SK-N-SH (cell line): ENCODE results near the gene DSC3. TPM values are rescaled to one million over a fixed set of nuclear protein-coding genes. Genes with fewer than 3 reads are reported as not detected.

Experiments
- CTCF ChIA-PET: fragments of 300-600, 350-600 bp; formaldehyde crosslinking; extraction: SDS; loops from one replicate; lab custom pipeline; 2021; lab: Yijun Ruan, JAX
- POLR2A ChIA-PET: fragments of 350-600 bp; sonication (Branson Sonifier 250); formaldehyde crosslinking; extraction: SDS; loops from one replicate; lab custom pipeline; 2020; ENCODE audit warnings: antibody characterized with exemption, inconsistent platforms; lab: Yijun Ruan, JAX
- DNase-seq: peaks from one replicate; pipeline ENCODE4 v3.0.0; 2012
- H2AFZ ChIP-seq: fragments of 200-600 bp; sonication (generic); 2 replicates; pipeline ENCODE4 v1.8.1; 2016; ENCODE audit warnings: antibody characterized with exemption, mild to moderate bottlenecking, low read depth
- H3F3A ChIP-seq: fragments of 200-600 bp; sonication (generic); replicated peaks from 2 replicates; pipeline ENCODE3; 2016; ENCODE audit warnings: antibody characterized with exemption, mild to moderate bottlenecking; ENCODE audit not compliant: insufficient read depth
- H3K27ac ChIP-seq, 2 experiments: fragments of 200-500 bp in 1 of 2; fragments of 200-600 bp in 1 of 2; sonication (Bioruptor generic) in 1 of 2; sonication (generic), shearing (Covaris generic) in 1 of 2; 2 replicates each; pipeline versions ENCODE4 v1.5.1 to v1.6.1; 2014 to 2016; ENCODE audit warnings: low read depth in 2 of 2, inconsistent platforms in 1 of 2, low read length in 1 of 2, mild to moderate bottlenecking in 1 of 2, mixed read lengths in 1 of 2
- H3K27me3 ChIP-seq: fragments of 200-600 bp; sonication (generic), shearing (Covaris generic); 2 replicates; pipeline ENCODE4 v1.6.1; 2016; ENCODE audit warnings: mixed run types; ENCODE audit not compliant: insufficient read depth
- H3K36me3 ChIP-seq, 2 experiments: fragments of 200-500 bp in 1 of 2; fragments of 200-600 bp in 1 of 2; sonication (Bioruptor generic) in 1 of 2; sonication (generic) in 1 of 2; replicated peaks in 1 of 2; 2 replicates each; pipeline versions ENCODE3 to v1.5.1; 2014 to 2016; ENCODE audit warnings: low read length in 1 of 2, mild to moderate bottlenecking in 1 of 2; ENCODE audit not compliant: insufficient read depth in 2 of 2, control insufficient read depth in 1 of 2
- H3K4me1 ChIP-seq, 2 experiments: fragments of 200-500 bp in 1 of 2; fragments of 200-600 bp in 1 of 2; sonication (Bioruptor generic) in 1 of 2; sonication (generic), shearing (Covaris generic) in 1 of 2; 2 replicates each; pipeline versions ENCODE4 v1.5.1 to v1.6.1; 2014 to 2016; ENCODE audit warnings: low read depth in 1 of 2, low read length in 1 of 2, mixed run types in 1 of 2; ENCODE audit not compliant: insufficient read depth in 2 of 2, control insufficient read depth in 1 of 2
- H3K4me2 ChIP-seq: fragments of 200-600 bp; sonication (generic), shearing (Covaris generic); 2 replicates; pipeline ENCODE4 v1.6.1; 2017; ENCODE audit warnings: mixed run types
- H3K4me3 ChIP-seq, 2 experiments: fragments of 200-500 bp in 1 of 2; fragments of 200-600 bp in 1 of 2; sonication (Bioruptor generic) in 1 of 2; sonication (generic), shearing (Covaris generic) in 1 of 2; 2 replicates each; pipeline versions ENCODE4 v1.5.1 to v1.8.1; 2014 to 2016; ENCODE audit warnings: low read depth in 2 of 2, inconsistent platforms in 1 of 2, low read length in 1 of 2, mild to moderate bottlenecking in 1 of 2, mixed read lengths in 1 of 2, moderate library complexity in 1 of 2
- H3K79me2 ChIP-seq: fragments of 200-600 bp; sonication (generic); 2 replicates; pipeline ENCODE4 v1.8.1; 2017; ENCODE audit warnings: mild to moderate bottlenecking; ENCODE audit not compliant: insufficient read depth
- H3K9ac ChIP-seq: fragments of 200-600 bp; sonication (generic); 2 replicates; pipeline ENCODE4 v1.6.1; 2017; ENCODE audit warnings: mixed run types
- H3K9me2 ChIP-seq: fragments of 200-600 bp; sonication (generic); 2 replicates; pipeline ENCODE4 v1.6.1; 2017; ENCODE audit warnings: mixed run types
- H3K9me3 ChIP-seq: fragments of 200-600 bp; sonication (generic); 2 replicates; pipeline ENCODE4 v1.6.1; 2017; ENCODE audit warnings: mixed run types, mild to moderate bottlenecking, moderate library complexity
- H4K20me1 ChIP-seq: fragments of 200-600 bp; sonication (generic); 2 replicates; pipeline ENCODE4 v1.6.1; 2017; ENCODE audit warnings: mild to moderate bottlenecking, mixed run types; ENCODE audit not compliant: insufficient read depth
- ELF1 ChIP-seq: IDR thresholded peaks from 2 replicates; pipeline ENCODE4 v1.4.0; 2012
- EZH2phosphoT487 ChIP-seq: fragments of 200-600 bp; sonication (generic); IDR thresholded peaks from 2 replicates; pipeline ENCODE4 v1.6.1; 2017; ENCODE audit warnings: low read depth, mixed run types, mild to moderate bottlenecking, antibody characterized with exemption, moderate library complexity, borderline replicate concordance
- FOSL2 ChIP-seq: IDR thresholded peaks from 2 replicates; pipeline ENCODE4 v1.4.0; 2012; ENCODE audit warnings: low read depth, mild to moderate bottlenecking, moderate library complexity, borderline replicate concordance
- GABPA ChIP-seq: IDR thresholded peaks from 2 replicates; pipeline ENCODE4 v1.4.0; 2012; ENCODE audit warnings: low read depth, mild to moderate bottlenecking
- POLR2AphosphoS5 ChIP-seq: IDR thresholded peaks from 2 replicates; pipeline ENCODE4 v1.6.1; 2012; ENCODE audit warnings: low read depth, low read length
- RCOR1 ChIP-seq: fragments of 150-350 bp; IDR thresholded peaks from 2 replicates; pipeline ENCODE4 v1.6.1; 2017; ENCODE audit warnings: antibody characterized with exemption, low read length
- RFX5 ChIP-seq: IDR thresholded peaks from 2 replicates; pipeline ENCODE4 v1.6.1; 2012; ENCODE audit warnings: mild to moderate bottlenecking, improper control_type of control experiment, low read length
- SIN3A ChIP-seq: IDR thresholded peaks from 2 replicates; pipeline ENCODE4 v1.6.1; 2012; ENCODE audit warnings: low read depth, mild to moderate bottlenecking, low read length, moderate library complexity, borderline replicate concordance
- WGBS: methylation state at CpG from one replicate; pipeline ENCODE4 v1.1.6; 2017; ENCODE audit warnings: low lambda C conversion rate; 5-methylcytosine and 5-hydroxymethylcytosine counted together
- polyA plus RNA-seq, 3 experiments: library from polyadenylated mRNA; depleted of rRNA; stranded (reverse); fragments of >200 nt; gene quantifications; 2 replicates each; pipeline ENCODE4 v1.2.3, GENCODE V29; 2012
- TF ChIP-seq, protein P1 (sequence below): fragments of 200-600 bp; sonication (generic); IDR thresholded peaks from 2 replicates; pipeline ENCODE4 v1.6.1; 2017; ENCODE audit warnings: antibody characterized with exemption, mild to moderate bottlenecking, moderate library complexity
- TF ChIP-seq, protein P2 (sequence below): IDR thresholded peaks from 2 replicates; pipeline ENCODE4; 2012
- TF ChIP-seq, protein P3 (sequence below): fragments of 150-350 bp; IDR thresholded peaks from 2 replicates; pipeline ENCODE4 v1.6.1; 2017; ENCODE audit warnings: antibody characterized with exemption, low read length, low read depth, borderline replicate concordance
- TF ChIP-seq, protein P4 (sequence below): fragments of 150-350 bp; IDR thresholded peaks from 2 replicates; pipeline ENCODE4 v1.6.1; 2016; ENCODE audit warnings: mild to moderate bottlenecking, low read depth, low read length
- TF ChIP-seq, protein P5 (sequence below): IDR thresholded peaks from 2 replicates; pipeline ENCODE4 v1.6.1; 2012; ENCODE audit warnings: mild to moderate bottlenecking, low read depth, low read length, moderate library complexity

DSC3 gene
- polyA plus RNA-seq, 1 of the 3 experiments (the other 2 are of a cell fraction) = not detected

DNA sequence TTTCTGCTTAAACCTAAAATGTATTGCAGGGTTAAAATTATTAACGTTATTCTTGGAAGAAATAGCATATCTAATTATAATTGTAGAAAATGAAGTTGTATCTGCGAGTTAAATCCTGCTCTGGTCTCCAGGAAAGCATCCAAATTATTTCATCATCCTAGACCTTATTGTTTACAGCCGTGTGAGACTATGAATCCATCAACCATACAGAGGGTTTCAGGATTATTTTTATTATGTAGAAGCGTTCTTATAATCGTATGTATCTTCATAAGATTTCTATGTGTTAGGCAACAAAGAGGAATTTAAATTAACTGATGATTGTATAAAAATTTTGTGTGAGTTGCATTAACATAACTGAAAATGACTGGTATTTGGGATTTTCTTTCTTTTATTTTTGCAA is 14.5 kb upstream of the DSC3 start:
- H3K27ac ChIP-seq = no peak overlapping the region
- WGBS = 5% methylated on average over 5 of the region's 5 CpGs
- H3K4me2 ChIP-seq = no peak overlapping the region
- H3K79me2 ChIP-seq = no peaks in the 10 kb centered on the region
- H3K36me3 ChIP-seq = no peaks in the 10 kb centered on the region
- H3K27me3 ChIP-seq = no peaks in the 10 kb centered on the region
- no peaks in the 10 kb centered on the region for H3K9me3 ChIP-seq
- H3K4me3 ChIP-seq = no peak overlapping the region; a peak in 1 of 4 replicates
- ChIA-PET POLR2A (no interaction called here), CTCF (no interaction called here)
- no peaks in the 10 kb centered on the region for H3F3A ChIP-seq
- DNase-seq = no peak
- no peak overlapping the region for H2AFZ ChIP-seq
- no peaks in the 10 kb centered on the region for H4K20me1 ChIP-seq
- no peak overlapping the region for H3K9ac ChIP-seq
- H3K4me1 ChIP-seq = no peaks in the 10 kb centered on the region
- TF ChIP-seq, protein P1, sequence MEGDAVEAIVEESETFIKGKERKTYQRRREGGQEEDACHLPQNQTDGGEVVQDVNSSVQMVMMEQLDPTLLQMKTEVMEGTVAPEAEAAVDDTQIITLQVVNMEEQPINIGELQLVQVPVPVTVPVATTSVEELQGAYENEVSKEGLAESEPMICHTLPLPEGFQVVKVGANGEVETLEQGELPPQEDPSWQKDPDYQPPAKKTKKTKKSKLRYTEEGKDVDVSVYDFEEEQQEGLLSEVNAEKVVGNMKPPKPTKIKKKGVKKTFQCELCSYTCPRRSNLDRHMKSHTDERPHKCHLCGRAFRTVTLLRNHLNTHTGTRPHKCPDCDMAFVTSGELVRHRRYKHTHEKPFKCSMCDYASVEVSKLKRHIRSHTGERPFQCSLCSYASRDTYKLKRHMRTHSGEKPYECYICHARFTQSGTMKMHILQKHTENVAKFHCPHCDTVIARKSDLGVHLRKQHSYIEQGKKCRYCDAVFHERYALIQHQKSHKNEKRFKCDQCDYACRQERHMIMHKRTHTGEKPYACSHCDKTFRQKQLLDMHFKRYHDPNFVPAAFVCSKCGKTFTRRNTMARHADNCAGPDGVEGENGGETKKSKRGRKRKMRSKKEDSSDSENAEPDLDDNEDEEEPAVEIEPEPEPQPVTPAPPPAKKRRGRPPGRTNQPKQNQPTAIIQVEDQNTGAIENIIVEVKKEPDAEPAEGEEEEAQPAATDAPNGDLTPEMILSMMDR = no peak
- TF ChIP-seq, protein P2, sequence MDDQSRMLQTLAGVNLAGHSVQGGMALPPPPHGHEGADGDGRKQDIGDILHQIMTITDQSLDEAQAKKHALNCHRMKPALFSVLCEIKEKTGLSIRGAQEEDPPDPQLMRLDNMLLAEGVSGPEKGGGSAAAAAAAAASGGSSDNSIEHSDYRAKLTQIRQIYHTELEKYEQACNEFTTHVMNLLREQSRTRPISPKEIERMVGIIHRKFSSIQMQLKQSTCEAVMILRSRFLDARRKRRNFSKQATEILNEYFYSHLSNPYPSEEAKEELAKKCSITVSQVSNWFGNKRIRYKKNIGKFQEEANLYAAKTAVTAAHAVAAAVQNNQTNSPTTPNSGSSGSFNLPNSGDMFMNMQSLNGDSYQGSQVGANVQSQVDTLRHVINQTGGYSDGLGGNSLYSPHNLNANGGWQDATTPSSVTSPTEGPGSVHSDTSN = no peak
- TF ChIP-seq RCOR1 (no peak), SIN3A (no peak), FOSL2 (no peak), ELF1 (no peak), RFX5 (no peak), GABPA (no peak), POLR2AphosphoS5 (no peak), EZH2phosphoT487 (no peak)
- TF ChIP-seq, protein P3, sequence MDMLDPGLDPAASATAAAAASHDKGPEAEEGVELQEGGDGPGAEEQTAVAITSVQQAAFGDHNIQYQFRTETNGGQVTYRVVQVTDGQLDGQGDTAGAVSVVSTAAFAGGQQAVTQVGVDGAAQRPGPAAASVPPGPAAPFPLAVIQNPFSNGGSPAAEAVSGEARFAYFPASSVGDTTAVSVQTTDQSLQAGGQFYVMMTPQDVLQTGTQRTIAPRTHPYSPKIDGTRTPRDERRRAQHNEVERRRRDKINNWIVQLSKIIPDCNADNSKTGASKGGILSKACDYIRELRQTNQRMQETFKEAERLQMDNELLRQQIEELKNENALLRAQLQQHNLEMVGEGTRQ = no peak
- TF ChIP-seq, protein P4, sequence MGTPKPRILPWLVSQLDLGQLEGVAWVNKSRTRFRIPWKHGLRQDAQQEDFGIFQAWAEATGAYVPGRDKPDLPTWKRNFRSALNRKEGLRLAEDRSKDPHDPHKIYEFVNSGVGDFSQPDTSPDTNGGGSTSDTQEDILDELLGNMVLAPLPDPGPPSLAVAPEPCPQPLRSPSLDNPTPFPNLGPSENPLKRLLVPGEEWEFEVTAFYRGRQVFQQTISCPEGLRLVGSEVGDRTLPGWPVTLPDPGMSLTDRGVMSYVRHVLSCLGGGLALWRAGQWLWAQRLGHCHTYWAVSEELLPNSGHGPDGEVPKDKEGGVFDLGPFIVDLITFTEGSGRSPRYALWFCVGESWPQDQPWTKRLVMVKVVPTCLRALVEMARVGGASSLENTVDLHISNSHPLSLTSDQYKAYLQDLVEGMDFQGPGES = no peak
- TF ChIP-seq, protein P5, sequence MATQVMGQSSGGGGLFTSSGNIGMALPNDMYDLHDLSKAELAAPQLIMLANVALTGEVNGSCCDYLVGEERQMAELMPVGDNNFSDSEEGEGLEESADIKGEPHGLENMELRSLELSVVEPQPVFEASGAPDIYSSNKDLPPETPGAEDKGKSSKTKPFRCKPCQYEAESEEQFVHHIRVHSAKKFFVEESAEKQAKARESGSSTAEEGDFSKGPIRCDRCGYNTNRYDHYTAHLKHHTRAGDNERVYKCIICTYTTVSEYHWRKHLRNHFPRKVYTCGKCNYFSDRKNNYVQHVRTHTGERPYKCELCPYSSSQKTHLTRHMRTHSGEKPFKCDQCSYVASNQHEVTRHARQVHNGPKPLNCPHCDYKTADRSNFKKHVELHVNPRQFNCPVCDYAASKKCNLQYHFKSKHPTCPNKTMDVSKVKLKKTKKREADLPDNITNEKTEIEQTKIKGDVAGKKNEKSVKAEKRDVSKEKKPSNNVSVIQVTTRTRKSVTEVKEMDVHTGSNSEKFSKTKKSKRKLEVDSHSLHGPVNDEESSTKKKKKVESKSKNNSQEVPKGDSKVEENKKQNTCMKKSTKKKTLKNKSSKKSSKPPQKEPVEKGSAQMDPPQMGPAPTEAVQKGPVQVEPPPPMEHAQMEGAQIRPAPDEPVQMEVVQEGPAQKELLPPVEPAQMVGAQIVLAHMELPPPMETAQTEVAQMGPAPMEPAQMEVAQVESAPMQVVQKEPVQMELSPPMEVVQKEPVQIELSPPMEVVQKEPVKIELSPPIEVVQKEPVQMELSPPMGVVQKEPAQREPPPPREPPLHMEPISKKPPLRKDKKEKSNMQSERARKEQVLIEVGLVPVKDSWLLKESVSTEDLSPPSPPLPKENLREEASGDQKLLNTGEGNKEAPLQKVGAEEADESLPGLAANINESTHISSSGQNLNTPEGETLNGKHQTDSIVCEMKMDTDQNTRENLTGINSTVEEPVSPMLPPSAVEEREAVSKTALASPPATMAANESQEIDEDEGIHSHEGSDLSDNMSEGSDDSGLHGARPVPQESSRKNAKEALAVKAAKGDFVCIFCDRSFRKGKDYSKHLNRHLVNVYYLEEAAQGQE = no peak
- no peaks in the 10 kb centered on the region for H3K9me2 ChIP-seq
